GM18873 (cell line): ENCODE measurements around the gene CNKSR2.

Experiments
- ATAC-seq: cut with Tn5 transposase; IDR thresholded peaks from one replicate; pipeline ENCODE4 v1.9.1; 2021; ENCODE audit warnings: mild to moderate bottlenecking, moderate library complexity, moderate number of reproducible peaks; ENCODE audit not compliant: unreplicated experiment, low FRiP score

The CNKSR2 gene

GRCh38 chrX:21590012-21590776, 216.0 kb downstream of the CNKSR2 start:
- ATAC-seq = no peak

GRCh38 chrX:21606002-21606401, 231.8 kb downstream of the CNKSR2 start:
- ATAC-seq = no peak

GRCh38 chrX:21610168-21610567, 235.9 kb downstream of the CNKSR2 start:
- ATAC-seq = no peak

GRCh38 chrX:21612154-21612553, 237.9 kb downstream of the CNKSR2 start:
- ATAC-seq = no peak

GRCh38 chrX:21616386-21616785, 242.2 kb downstream of the CNKSR2 start:
- no peak for ATAC-seq

GRCh38 chrX:21620234-21620633, 246.0 kb downstream of the CNKSR2 start:
- no peak for ATAC-seq

- no peak for ATAC-seq
Measured at GRCh38 chrX:21623778-21624501, 249.7 kb downstream of the CNKSR2 start.

GRCh38 chrX:21632027-21632426, 257.8 kb downstream of the CNKSR2 start:
- ATAC-seq = no peak

- ATAC-seq = no peak
Measured at GRCh38 chrX:21638311-21638710, 264.1 kb downstream of the CNKSR2 start.

GRCh38 chrX:21639775-21640174, 265.6 kb downstream of the CNKSR2 start:
- ATAC-seq = no peak

- no peak for ATAC-seq
Measured at GRCh38 chrX:21645431-21645830, 271.2 kb downstream of the CNKSR2 start.

GRCh38 chrX:21645886-21646285, 271.7 kb downstream of the CNKSR2 start:
- no peak for ATAC-seq

- ATAC-seq = no peak
Measured at GRCh38 chrX:21655901-21656586, 281.8 kb downstream of the CNKSR2 start.

GRCh38 chrX:21656587-21657317, 282.5 kb downstream of the CNKSR2 start:
- ATAC-seq = no peak

GRCh38 chrX:21657318-21658151, 283.3 kb downstream of the CNKSR2 start:
- ATAC-seq = no peak

GRCh38 chrX:21658152-21658737, 284.0 kb downstream of the CNKSR2 start, which contains the start of gene KLHL34:
TSS of gene KLHL34 (minus strand) at chrX:21658330. CDS start at chrX:21657788, 542 bp downstream.
- no peak for ATAC-seq

GRCh38 chrX:21658746-21659145, 284.5 kb downstream of the CNKSR2 start:
- ATAC-seq = no peak

- ATAC-seq = no peak
Measured at GRCh38 chrX:21659320-21659719, 285.1 kb downstream of the CNKSR2 start.

GRCh38 chrX:21660156-21660555, 285.9 kb downstream of the CNKSR2 start:
- no peak for ATAC-seq
